Stimulated activated CD8-positive, alpha-beta memory T cell treated with anti-CD3 and anti-CD28 coated beads, Interleukin-15, amount 100 ng/mL, for 24 hours (primary cell): Measurements from ENCODE around the gene BBX.

Experiments used
- DNase-seq: peaks from one replicate; pipeline ENCODE4 v3.0.0-alpha.2; 2020; ENCODE audit warnings: low read depth

BBX gene

GRCh38 chr3:107752202-107752990, 229.6 kb downstream of the BBX start:
- DNase-seq = no peak

DNA sequence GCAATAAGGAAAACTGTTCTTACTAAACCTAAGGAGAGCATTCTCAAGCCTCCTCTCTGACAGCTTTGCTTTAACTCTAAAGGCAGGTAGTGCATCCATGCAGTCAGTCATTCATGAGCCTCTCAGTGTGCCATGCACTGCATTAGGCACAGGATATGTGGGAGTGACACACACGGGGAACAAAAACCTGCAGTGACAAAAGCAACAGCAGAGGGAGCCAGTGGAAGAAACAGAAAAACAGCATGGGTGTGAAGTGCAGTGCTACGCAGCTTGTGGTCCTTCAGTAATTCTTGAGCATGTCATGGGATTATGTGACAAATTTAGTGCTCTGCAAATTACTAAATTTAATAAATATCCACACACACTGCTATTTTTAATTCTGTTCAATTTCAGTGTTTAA, 230.7 kb downstream of the BBX start:
- no peak for DNase-seq

DNA sequence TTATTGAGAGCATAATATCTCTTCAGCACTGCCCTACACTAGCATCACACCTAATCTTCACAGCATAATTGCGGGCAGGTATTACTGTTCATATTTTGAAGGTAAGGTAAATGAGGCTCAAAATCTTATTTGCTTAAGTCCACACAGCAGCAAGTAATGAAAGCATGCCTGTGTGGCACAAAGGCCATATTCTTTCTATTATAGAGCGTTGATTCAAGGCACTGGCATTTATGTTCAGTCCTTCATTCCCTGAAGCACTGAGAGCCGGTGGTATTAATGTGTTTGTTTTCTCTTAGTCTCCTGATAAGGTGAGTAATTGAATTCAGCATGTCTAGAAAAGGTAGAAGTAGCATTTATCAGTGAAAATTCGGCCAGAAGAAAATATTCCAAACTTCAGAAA, 231.2 kb downstream of the BBX start:
- DNase-seq = no peak

DNA sequence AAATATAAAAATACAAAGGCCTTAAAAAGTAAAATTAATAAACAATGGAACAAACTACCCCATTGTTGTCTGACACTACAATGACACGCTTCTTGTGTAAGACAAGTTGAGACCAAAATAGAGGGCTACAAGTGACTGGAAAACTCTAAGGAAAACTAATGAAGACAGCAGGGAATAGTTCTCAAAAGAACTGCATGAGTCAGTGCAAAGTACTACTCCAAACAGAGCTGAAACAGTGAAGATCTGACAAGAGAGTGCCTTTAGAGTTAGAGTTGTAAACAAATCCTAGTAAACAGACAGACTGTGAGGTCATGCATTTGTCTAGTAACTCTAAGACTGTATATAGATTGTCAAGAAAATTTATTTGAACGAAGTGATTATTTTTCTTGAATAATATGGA, 233.9 kb downstream of the BBX start:
- DNase-seq = no peak

DNA sequence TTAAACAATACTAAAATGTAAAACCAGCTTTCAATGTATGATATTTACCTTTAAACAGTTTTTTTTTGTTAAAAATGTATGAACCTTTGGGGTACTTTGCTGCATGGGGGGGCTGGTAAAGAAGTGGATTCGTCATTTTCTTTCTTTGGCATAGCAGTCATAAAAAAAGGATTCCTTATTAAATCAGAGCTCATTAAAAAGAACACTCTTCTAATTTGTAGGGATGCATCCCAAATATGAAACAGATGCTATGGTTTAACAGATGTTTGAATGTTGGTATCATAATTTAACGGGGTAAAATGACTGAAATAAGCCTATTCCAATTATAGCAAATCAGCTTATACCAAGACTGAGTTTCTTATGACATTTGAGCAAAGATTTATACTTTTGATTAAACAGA, 234.4 kb downstream of the BBX start:
- no peak for DNase-seq

DNA sequence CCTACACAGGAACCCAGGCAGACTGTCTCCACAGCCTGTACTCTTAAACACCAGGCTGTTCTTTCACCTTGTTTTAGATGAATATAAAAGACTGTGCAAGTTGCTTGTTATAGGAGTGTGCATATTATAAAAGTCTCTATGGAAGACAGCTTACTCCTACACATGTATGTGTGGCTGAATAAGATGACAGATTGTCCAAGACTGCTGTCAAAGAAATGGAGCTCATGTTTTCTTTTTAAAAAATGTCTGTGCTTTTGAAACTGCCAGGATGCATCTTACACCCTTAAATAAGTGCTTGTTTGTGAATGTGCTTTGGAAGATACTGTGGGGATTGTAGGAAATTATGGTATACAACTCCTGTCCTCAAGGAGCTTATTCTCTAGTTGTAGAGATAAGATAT, 237.4 kb downstream of the BBX start:
- no peak for DNase-seq

- DNase-seq = no peak
These were observed 238.6 kb downstream of the BBX start for GRCh38 chr3:107761391-107761790.

- DNase-seq = no peak
These were observed 242.8 kb downstream of the BBX start for GRCh38 chr3:107765524-107765923.

- no peak for DNase-seq
These were observed 245.3 kb downstream of the BBX start for GRCh38 chr3:107767897-107768605.

DNA sequence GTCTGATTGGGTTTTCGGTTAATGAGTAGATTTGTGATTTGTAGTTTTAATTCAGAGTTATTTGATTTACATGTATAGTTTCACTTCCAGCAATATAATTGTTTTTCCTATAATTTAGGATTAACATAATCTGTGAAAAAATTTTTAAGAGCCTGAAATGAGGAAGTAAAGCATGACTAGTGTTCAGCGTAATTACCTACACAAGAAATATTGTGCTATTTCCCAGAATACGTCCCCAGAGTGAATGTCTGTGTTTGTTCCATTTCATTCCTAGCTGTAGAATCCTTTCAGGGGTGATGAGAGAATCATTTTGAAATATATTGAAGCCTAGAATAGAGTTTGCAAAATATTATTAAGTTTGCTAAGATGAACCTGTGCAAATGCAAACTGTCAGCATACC, 247.1 kb downstream of the BBX start:
- DNase-seq = no peak

- DNase-seq = no peak
These were observed 249.3 kb downstream of the BBX start for GRCh38 chr3:107772016-107772415.

- DNase-seq = no peak
These were observed 253.2 kb downstream of the BBX start for GRCh38 chr3:107775974-107776373.

GRCh38 chr3:107781253-107781652, 258.5 kb downstream of the BBX start:
- no peak for DNase-seq

DNA sequence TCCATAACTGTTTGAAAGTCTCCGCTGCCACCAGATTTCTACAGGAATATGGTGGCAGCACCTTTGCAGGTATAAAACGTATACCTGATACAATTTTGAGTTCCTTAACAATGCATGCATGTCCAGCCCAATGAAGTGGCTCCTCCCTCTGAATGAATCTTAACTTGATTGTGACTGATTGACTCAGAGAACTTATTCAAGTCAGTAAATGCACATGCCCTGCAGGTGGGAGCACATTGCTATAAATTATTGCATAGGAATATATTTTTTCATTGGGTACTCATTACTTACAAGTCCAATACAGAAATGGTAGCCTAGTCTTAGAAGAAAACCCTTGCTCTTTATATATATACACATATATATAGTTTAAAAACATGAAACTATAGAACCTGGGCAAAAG, 259.3 kb downstream of the BBX start:
- no peak for DNase-seq

- no peak for DNase-seq
These were observed 267.9 kb downstream of the BBX start for GRCh38 chr3:107790612-107791011.

GRCh38 chr3:107791027-107791426, 268.3 kb downstream of the BBX start:
- no peak for DNase-seq

- DNase-seq = no peak
These were observed 268.7 kb downstream of the BBX start for GRCh38 chr3:107791450-107791849.

DNA sequence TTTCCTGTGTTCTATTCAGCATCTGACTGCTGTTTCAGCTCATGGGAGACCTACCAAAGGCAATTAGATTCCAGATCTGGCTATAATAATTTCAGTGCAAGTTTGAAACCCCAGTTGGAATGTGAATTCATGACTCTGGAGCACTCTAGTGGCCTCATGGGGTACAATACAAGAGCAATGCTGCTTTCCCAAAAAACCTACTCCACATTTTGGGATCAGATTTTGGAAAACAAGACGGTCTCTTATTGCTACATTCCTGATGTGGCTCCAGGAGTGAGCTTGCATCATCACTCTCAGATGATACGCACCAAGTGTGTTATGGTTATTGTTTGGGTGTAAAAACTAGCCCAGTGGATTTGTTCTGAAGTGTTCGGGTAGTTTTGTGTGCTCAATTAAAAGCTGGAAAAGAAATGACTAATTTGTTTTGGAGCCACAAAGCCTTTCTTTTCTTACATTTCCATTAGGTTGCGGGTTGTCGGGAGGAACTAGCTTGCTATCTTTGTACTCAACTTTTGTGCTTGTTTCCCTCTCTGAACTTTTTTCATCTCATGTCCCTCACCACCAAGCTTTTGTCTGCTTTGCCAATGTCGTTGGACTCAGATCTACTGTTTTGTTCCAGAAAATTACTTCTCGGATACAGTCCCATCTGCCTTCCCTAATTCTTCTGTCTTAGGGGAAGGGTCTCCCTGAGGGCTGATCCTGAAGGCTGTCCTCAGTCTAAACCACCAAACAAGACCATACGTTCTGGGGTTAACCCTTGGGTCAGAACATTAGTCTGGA, 272.1 kb downstream of the BBX start:
- no peak for DNase-seq

- DNase-seq = no peak
These were observed 272.8 kb downstream of the BBX start for GRCh38 chr3:107795514-107796094.

- DNase-seq = no peak
These were observed 274.0 kb downstream of the BBX start for GRCh38 chr3:107796791-107797190.

GRCh38 chr3:107797586-107797985, 274.8 kb downstream of the BBX start:
- DNase-seq = no peak

DNA sequence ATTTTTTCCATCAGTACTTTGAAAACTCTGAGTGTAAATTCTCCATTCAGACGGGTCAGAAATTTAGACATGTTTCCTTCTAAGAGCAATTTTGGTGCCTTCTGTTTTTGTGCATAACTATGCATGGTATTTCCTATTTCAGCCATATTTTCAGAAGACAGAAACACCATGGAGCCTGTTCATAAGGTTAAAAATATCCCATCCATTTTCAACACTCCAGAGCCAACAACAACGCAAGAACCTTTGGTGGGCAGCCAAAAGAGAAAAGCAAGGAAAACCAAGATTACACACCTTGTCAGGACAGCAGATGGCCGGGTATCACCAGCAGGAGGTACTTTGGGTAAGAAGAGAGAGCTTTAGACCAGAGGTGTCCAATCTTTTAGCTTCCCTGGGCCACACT, 275.6 kb downstream of the BBX start:
- DNase-seq = no peak

GRCh38 chr3:107800710-107801109, 277.9 kb downstream of the BBX start:
- DNase-seq = no peak
